ENCODE results near the gene ANKRD33B.

DNA sequence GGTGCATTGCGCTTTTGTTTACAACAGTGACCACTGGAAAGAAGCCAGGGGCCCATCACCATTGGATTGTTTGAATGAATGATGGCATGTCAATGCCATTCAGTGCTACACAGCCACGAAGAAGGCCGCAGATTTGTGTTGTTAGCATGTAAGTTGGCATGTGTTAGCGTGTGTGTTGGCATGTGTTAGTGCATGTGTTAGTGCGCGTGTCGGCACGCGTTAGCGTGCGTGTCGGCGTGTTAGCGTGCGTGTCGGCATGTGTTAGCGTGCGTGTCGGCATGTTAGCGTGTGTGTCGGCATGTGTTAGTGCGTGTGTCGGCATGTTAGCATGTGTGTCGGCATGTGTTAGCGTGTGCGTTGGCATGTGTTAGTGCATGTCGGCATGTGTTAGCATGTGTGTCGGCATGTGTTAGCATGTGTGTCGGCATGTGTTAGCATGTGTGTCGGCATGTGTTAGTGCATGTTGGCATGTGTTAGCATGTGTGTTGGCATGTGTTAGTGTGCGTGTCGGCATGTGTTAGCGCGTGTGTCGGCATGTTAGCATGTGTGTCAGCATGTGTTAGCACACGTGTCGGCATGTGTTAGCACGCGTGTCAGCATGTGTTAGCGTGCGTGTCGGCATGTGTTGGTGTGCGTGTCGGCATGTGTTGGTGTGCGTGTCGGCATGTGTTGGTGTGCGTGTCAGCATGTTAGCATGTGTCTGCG, 15.3 kb upstream of the ANKRD33B start:
- TF ChIP-seq POLR2AphosphoS5 (IDR thresholded peaks at IDR 0.05; ENCODE audit: low read depth) (no peak), EZH2 (IDR thresholded peaks at IDR 0.05; ENCODE audit: low read depth, unreplicated experiment) (no peak), EZH2phosphoT487 (IDR thresholded peaks at IDR 0.05; ENCODE audit: unreplicated experiment) (no peak), ZNF114 (CRISPR knock-in tag; IDR thresholded peaks at IDR 0.05) (no peak)
- TF ChIP-seq, protein P1, sequence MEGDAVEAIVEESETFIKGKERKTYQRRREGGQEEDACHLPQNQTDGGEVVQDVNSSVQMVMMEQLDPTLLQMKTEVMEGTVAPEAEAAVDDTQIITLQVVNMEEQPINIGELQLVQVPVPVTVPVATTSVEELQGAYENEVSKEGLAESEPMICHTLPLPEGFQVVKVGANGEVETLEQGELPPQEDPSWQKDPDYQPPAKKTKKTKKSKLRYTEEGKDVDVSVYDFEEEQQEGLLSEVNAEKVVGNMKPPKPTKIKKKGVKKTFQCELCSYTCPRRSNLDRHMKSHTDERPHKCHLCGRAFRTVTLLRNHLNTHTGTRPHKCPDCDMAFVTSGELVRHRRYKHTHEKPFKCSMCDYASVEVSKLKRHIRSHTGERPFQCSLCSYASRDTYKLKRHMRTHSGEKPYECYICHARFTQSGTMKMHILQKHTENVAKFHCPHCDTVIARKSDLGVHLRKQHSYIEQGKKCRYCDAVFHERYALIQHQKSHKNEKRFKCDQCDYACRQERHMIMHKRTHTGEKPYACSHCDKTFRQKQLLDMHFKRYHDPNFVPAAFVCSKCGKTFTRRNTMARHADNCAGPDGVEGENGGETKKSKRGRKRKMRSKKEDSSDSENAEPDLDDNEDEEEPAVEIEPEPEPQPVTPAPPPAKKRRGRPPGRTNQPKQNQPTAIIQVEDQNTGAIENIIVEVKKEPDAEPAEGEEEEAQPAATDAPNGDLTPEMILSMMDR (conservative IDR thresholded peaks at IDR 0.05; ENCODE audit: low read depth in 2 of 2), result no peak
- TF ChIP-seq, protein P2, sequence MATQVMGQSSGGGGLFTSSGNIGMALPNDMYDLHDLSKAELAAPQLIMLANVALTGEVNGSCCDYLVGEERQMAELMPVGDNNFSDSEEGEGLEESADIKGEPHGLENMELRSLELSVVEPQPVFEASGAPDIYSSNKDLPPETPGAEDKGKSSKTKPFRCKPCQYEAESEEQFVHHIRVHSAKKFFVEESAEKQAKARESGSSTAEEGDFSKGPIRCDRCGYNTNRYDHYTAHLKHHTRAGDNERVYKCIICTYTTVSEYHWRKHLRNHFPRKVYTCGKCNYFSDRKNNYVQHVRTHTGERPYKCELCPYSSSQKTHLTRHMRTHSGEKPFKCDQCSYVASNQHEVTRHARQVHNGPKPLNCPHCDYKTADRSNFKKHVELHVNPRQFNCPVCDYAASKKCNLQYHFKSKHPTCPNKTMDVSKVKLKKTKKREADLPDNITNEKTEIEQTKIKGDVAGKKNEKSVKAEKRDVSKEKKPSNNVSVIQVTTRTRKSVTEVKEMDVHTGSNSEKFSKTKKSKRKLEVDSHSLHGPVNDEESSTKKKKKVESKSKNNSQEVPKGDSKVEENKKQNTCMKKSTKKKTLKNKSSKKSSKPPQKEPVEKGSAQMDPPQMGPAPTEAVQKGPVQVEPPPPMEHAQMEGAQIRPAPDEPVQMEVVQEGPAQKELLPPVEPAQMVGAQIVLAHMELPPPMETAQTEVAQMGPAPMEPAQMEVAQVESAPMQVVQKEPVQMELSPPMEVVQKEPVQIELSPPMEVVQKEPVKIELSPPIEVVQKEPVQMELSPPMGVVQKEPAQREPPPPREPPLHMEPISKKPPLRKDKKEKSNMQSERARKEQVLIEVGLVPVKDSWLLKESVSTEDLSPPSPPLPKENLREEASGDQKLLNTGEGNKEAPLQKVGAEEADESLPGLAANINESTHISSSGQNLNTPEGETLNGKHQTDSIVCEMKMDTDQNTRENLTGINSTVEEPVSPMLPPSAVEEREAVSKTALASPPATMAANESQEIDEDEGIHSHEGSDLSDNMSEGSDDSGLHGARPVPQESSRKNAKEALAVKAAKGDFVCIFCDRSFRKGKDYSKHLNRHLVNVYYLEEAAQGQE (IDR thresholded peaks at IDR 0.05; ENCODE audit: unreplicated experiment), result no peak

Data from GM23338 (cell line).